Breast epithelium (tissue), 3 donors: ENCODE data around the gene GPR157.

ENCODE experiments used
- POLR2A ChIP-seq: fragments of 450-650 bp; IDR thresholded peaks from one replicate; pipeline ENCODE4 v1.6.1; 2016; ENCODE audit warnings: antibody characterized with exemption, mild to moderate bottlenecking, moderate library complexity
- POLR2AphosphoS5 ChIP-seq, 3 donors: sonication (generic); formaldehyde crosslinking; IDR thresholded peaks; one replicate each; pipeline ENCODE4 v1.6.1; 2017; ENCODE audit warnings: antibody characterized with exemption in 3 of 3
- TF ChIP-seq, protein P1 (sequence below), 3 donors: fragments of 450-650 bp; IDR thresholded peaks; one replicate each; pipeline ENCODE4 v1.5.1; 2016 to 2017; ENCODE audit warnings: antibody characterized with exemption in 3 of 3, mild to moderate bottlenecking in 3 of 3, moderate library complexity in 3 of 3

DNA sequence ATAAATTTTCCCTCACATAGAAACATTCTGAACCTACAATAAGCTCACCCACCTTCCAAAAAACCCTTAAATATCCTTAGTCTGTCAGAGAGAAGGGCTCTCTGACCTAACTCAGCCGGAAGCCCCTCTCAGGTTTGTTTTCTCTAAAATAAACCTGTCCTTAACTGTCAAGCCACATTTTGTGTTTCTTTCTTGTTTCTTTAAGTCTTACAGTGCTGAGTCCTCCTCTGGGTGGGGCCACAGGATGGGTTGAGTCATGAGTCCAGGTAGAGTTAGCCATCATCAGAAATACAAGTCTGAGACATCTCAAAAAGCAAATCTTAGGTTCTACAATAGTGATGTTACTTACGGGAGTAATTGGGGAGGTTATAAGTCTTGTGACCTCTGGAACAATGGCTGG is 33.1 kb downstream of the GPR157 start:
- TF ChIP-seq POLR2AphosphoS5 (IDR thresholded peaks at IDR 0.05) (no peak), POLR2A (no peak)
- TF ChIP-seq, protein P1, sequence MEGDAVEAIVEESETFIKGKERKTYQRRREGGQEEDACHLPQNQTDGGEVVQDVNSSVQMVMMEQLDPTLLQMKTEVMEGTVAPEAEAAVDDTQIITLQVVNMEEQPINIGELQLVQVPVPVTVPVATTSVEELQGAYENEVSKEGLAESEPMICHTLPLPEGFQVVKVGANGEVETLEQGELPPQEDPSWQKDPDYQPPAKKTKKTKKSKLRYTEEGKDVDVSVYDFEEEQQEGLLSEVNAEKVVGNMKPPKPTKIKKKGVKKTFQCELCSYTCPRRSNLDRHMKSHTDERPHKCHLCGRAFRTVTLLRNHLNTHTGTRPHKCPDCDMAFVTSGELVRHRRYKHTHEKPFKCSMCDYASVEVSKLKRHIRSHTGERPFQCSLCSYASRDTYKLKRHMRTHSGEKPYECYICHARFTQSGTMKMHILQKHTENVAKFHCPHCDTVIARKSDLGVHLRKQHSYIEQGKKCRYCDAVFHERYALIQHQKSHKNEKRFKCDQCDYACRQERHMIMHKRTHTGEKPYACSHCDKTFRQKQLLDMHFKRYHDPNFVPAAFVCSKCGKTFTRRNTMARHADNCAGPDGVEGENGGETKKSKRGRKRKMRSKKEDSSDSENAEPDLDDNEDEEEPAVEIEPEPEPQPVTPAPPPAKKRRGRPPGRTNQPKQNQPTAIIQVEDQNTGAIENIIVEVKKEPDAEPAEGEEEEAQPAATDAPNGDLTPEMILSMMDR (IDR thresholded peaks at IDR 0.05) = no peak
